PC-3 (cell line): ENCODE results near the gene CDKL4. TPM values are rescaled to one million over a fixed set of nuclear protein-coding genes. Genes with fewer than 3 reads are reported as not detected.

ENCODE experiments used
- ATAC-seq: fragments of 200-7000 bp; cut with Tn5 transposase; 2 replicates; pipeline ENCODE4 v1.9.1; 2020; ENCODE audit warnings: mild to moderate bottlenecking, moderate library complexity
- BruUV-seq: library from RNA; stranded (reverse); fragments of 400-500 nt; replicated peaks from 2 replicates; lab custom pipeline; 2021; lab: Mats Ljungman, UMichigan
- CTCF ChIA-PET: fragments of 300-600 bp; sonication (Branson Sonifier 250); formaldehyde crosslinking; loops from one replicate; lab custom pipeline; 2022; ENCODE audit warnings: antibody characterized with exemption; lab: Charles Lee
- POLR2A ChIA-PET: fragments of 300-600 bp; sonication (Branson Sonifier 250); formaldehyde crosslinking; loops from one replicate; lab custom pipeline; 2022; ENCODE audit warnings: antibody characterized with exemption; ENCODE audit not compliant: unreplicated experiment; lab: Charles Lee
- DNase-seq: peaks from one replicate; pipeline ENCODE4 v3.0.0-alpha.2; 2015
- H2AFZ ChIP-seq: fragments of 300-600 bp; sonication (generic); 2 replicates; pipeline ENCODE4 v1.6.0; 2016; ENCODE audit warnings: antibody characterized with exemption, low read length
- H3F3A ChIP-seq: fragments of 300-600 bp; sonication (generic); one replicate; pipeline ENCODE4 v1.6.0; 2017; ENCODE audit warnings: antibody characterized with exemption, low read length, control low read depth, mild to moderate bottlenecking; ENCODE audit not compliant: unreplicated experiment
- H3K27ac ChIP-seq: fragments of 300-600 bp; sonication (generic); 2 replicates; pipeline ENCODE4 v1.5.1; 2016; ENCODE audit warnings: mild to moderate bottlenecking, low read length
- H3K27me3 ChIP-seq: fragments of 300-600 bp; sonication (generic); 2 replicates; pipeline ENCODE4 v1.6.1; 2016; ENCODE audit warnings: low read length, mixed read lengths
- H3K36me3 ChIP-seq: fragments of 300-600 bp; sonication (generic); 2 replicates; pipeline ENCODE4 v1.6.1; 2016; ENCODE audit warnings: low read depth, mixed run types, low read length, mixed read lengths
- H3K4me1 ChIP-seq: fragments of 300-600 bp; sonication (generic); 2 replicates; pipeline ENCODE4 v1.5.1; 2016; ENCODE audit warnings: low read length; ENCODE audit not compliant: insufficient read depth
- H3K4me2 ChIP-seq: fragments of 300-600 bp; sonication (generic); 2 replicates; pipeline ENCODE4 v1.6.0; 2016; ENCODE audit warnings: low read length
- H3K4me3 ChIP-seq: fragments of 300-600 bp; sonication (generic); 2 replicates; pipeline ENCODE4 v1.5.1; 2016; ENCODE audit warnings: mild to moderate bottlenecking, low read length, mixed read lengths
- H3K79me2 ChIP-seq: fragments of 300-600 bp; sonication (generic); 2 replicates; pipeline ENCODE4 v1.6.1; 2017; ENCODE audit warnings: low read length, mixed read lengths
- H3K9ac ChIP-seq: fragments of 300-600 bp; sonication (generic); 2 replicates; pipeline ENCODE4 v1.6.0; 2016; ENCODE audit warnings: mild to moderate bottlenecking, low read length
- H3K9me2 ChIP-seq: fragments of 300-600 bp; sonication (generic); replicated peaks from 2 replicates; pipeline ENCODE4 v1.6.1; 2016; ENCODE audit warnings: mixed run types, low read length, mixed read lengths
- H3K9me3 ChIP-seq: fragments of 300-600 bp; sonication (generic); 2 replicates; pipeline ENCODE4 v1.6.1; 2016; ENCODE audit warnings: low read length, mixed read lengths
- H4K20me1 ChIP-seq: fragments of 300-600 bp; sonication (generic); 2 replicates; pipeline ENCODE4 v1.6.1; 2016; ENCODE audit warnings: low read length, mixed read lengths
- EZH2 ChIP-seq: fragments of 300-600 bp; sonication (generic); IDR thresholded peaks from one replicate; pipeline ENCODE4 v1.6.1; 2017; ENCODE audit warnings: antibody characterized with exemption, mild to moderate bottlenecking, low read length; ENCODE audit not compliant: unreplicated experiment
- EZH2phosphoT487 ChIP-seq: fragments of 300-600 bp; sonication (generic); IDR thresholded peaks from 2 replicates; pipeline ENCODE4 v1.6.1; 2018; ENCODE audit warnings: mild to moderate bottlenecking, antibody characterized with exemption, low read length, borderline replicate concordance
- intact Hi-C: fragments of 100-400 bp; cut with micrococcal nuclease; formaldehyde crosslinking; loops from 2 replicates; pipeline ENCODE4 v1.9.0; 2023
- total RNA-seq: library from RNA; depleted of rRNA; stranded (reverse); fragments of >200 nt; gene quantifications from 2 replicates; pipeline ENCODE4 v1.2.3, GENCODE V29; 2014
- TF ChIP-seq, protein P1 (sequence below): fragments of 300-600 bp; sonication (generic); conservative IDR thresholded peaks from 2 replicates; pipeline ENCODE4 v1.5.1; 2017; ENCODE audit warnings: antibody characterized with exemption, low read depth, mild to moderate bottlenecking, low read length

CDKL4 gene
- total RNA-seq, 1 experiment from 2014 or later: 0.07 TPM

DNA sequence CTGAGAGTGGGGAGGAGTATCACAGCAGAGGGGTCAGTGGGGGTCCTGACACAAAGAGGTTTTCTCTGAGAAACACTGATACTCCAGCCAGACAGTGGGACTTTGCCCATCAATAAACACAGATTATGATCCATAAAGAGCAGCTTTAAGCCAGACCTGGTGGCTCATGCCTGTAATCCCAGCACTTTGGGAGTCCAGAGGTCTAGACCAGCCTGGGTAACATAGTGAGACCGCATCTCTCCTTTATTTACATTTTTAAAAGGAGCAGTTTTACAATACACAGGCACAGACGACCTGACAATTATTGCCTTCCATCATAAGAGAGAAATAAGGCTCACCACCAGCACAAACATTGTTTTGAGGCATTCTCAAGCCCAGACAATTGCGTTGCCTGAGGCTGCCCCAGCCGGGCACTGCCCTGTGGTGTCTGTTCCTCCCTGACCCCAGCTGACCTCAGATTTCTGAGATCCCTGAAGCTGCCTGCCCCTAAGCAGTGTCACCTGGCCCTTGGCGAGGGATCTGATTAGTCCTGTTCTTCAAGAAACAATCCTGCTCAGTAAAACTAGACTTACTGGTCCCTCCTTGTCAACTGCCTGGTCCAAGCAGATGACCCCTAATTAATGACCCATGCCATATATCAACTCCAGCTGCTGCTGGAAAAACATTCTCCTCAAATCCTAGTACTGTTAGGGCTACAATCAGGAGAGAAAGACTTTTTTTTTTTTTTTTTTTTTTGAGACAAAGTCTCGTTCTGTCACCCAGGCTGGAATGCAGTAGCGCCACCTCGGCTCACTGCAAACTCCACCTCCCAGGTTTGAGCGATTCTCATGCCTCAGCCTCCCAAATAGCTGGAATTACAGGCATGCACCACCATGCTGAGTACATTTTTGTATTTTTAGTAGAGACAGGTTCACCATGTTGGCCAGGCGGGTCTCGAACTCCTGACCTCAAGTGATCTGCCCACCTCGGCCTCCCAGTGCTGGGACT, 63.5 kb downstream of the CDKL4 start:
- H4K20me1 ChIP-seq: no peaks in the 10 kb centered on the region
- no peaks in the 10 kb centered on the region for H3K27me3 ChIP-seq
- H3K4me2 ChIP-seq: no peak overlapping the region
- CTCF ChIA-PET: no interaction called here
- H2AFZ ChIP-seq: no peak overlapping the region
- DNase-seq (no peak), ATAC-seq (no peak)
- no peaks in the 10 kb centered on the region for H3K9me2 ChIP-seq
- TF ChIP-seq EZH2 (no peak), EZH2phosphoT487 (no peak)
- TF ChIP-seq, protein P1, sequence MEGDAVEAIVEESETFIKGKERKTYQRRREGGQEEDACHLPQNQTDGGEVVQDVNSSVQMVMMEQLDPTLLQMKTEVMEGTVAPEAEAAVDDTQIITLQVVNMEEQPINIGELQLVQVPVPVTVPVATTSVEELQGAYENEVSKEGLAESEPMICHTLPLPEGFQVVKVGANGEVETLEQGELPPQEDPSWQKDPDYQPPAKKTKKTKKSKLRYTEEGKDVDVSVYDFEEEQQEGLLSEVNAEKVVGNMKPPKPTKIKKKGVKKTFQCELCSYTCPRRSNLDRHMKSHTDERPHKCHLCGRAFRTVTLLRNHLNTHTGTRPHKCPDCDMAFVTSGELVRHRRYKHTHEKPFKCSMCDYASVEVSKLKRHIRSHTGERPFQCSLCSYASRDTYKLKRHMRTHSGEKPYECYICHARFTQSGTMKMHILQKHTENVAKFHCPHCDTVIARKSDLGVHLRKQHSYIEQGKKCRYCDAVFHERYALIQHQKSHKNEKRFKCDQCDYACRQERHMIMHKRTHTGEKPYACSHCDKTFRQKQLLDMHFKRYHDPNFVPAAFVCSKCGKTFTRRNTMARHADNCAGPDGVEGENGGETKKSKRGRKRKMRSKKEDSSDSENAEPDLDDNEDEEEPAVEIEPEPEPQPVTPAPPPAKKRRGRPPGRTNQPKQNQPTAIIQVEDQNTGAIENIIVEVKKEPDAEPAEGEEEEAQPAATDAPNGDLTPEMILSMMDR: no peak
- H3K27ac ChIP-seq: no peak overlapping the region
- H3K9me3 ChIP-seq: no peaks in the 10 kb centered on the region
- no peak overlapping the region for H3K4me3 ChIP-seq
- H3K4me1 ChIP-seq: no peaks in the 10 kb centered on the region
- no peaks in the 10 kb centered on the region for H3F3A ChIP-seq
- BruUV-seq: no TSS peak
- no peak overlapping the region for H3K9ac ChIP-seq
- POLR2A ChIA-PET: no interaction called here
- H3K79me2 ChIP-seq: no peaks in the 10 kb centered on the region
- H3K36me3 ChIP-seq: no peaks in the 10 kb centered on the region
- intact Hi-C loops: no loop called here

DNA sequence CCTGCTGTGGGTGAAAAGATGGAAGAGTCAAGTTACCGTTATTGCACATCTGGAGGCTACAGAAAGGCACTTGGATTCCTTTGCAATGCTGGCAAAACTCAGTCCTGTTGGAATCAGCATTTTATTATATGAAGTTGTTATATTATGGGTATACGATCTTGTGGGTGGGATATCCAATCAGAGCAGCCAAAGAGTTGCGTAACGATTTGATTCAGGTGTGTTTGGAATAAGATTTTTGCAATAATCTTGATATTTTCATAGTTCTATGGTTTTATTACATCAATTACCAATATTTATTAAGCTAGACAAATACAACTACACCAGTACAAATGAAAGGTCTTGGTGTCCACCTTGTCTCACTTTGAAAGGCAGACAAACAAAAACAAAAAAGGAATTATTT, 65.0 kb downstream of the CDKL4 start:
- intact Hi-C loops: no loop called here
- no peaks in the 10 kb centered on the region for H3K9me3 ChIP-seq
- H2AFZ ChIP-seq: no peak overlapping the region
- no peak for ATAC-seq
- no peaks in the 10 kb centered on the region for H3K4me1 ChIP-seq
- H3K27me3 ChIP-seq: no peaks in the 10 kb centered on the region
- H3K9me2 ChIP-seq: no peaks in the 10 kb centered on the region
- ChIA-PET POLR2A (no interaction called here), CTCF (no interaction called here)
- H4K20me1 ChIP-seq: no peaks in the 10 kb centered on the region
- no peak overlapping the region for H3K9ac ChIP-seq
- no peaks in the 10 kb centered on the region for H3K79me2 ChIP-seq
- no peak overlapping the region for H3K4me3 ChIP-seq
- TF ChIP-seq EZH2phosphoT487: no peak
- no peak for TF ChIP-seq EZH2
- TF ChIP-seq, protein P1: no peak
- H3K4me2 ChIP-seq: no peak overlapping the region
- H3F3A ChIP-seq: no peaks in the 10 kb centered on the region
- no peak overlapping the region for H3K27ac ChIP-seq
- H3K36me3 ChIP-seq: no peaks in the 10 kb centered on the region
- no TSS peak for BruUV-seq
- no peak for DNase-seq

DNA sequence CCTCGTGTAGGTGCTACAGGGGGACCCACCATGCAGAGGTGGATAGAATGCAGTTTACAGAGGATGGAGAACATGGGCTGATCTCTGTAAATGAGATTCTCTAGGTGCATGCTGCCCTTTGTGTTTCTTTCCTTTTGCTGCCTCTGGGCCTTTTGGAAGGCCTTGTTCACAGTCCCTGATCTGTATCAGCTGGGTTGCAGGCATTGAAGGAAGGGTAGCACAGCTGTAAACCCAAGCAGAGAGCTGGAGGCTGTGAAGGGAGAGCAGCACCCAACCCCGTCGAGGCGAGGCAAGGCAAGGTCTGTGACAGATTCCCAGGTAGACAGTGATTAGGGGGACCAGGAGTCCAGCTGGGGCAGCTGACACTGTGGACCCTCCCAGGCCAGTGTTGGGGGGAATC, 66.8 kb downstream of the CDKL4 start:
- Histone ChIP-seq H3K9me3 (no peaks in the 10 kb centered on the region), H3K36me3 (no peaks in the 10 kb centered on the region), H3K4me3 (no peak overlapping the region), H3F3A (no peaks in the 10 kb centered on the region), H3K4me1 (no peaks in the 10 kb centered on the region), H3K79me2 (no peaks in the 10 kb centered on the region), H4K20me1 (no peaks in the 10 kb centered on the region), H3K9me2 (no peaks in the 10 kb centered on the region), H3K9ac (no peak overlapping the region), H3K4me2 (no peak overlapping the region), H2AFZ (no peak overlapping the region), H3K27me3 (no peaks in the 10 kb centered on the region), H3K27ac (no peak overlapping the region)
- CTCF ChIA-PET: no interaction called here
- intact Hi-C loops: no loop called here
- TF ChIP-seq EZH2phosphoT487: no peak
- no peak for TF ChIP-seq EZH2
- TF ChIP-seq, protein P1: no peak
- ATAC-seq: no peak
- no TSS peak for BruUV-seq
- no peak for DNase-seq
- POLR2A ChIA-PET: interaction anchor here (0.6 kb wide), 1 partner anchor 52 kb away, joined by 3 read pairs; no protein-coding TSS in a partner anchor
